Stimulated activated CD8-positive, alpha-beta memory T cell treated with anti-CD3 and anti-CD28 coated beads, Interleukin-7, amount 100 ng/mL, for 48 hours (primary cell): ENCODE data around the gene SLC6A18.
A peak's percentile ranks its signal among the peaks of the same experiment; 100 is the strongest.
"Not testable (repeated sequence)": the region's sequence is repeated elsewhere in the genome, so short reads cannot be mapped to it uniquely, and the experiment has no call there.

Experiments used
- DNase-seq, 2 donors: peaks; one replicate each; pipeline ENCODE4 v3.0.0-alpha.2; 2020; ENCODE audit warnings: low read depth in 1 of 2; ENCODE audit errors: extremely low read depth in 1 of 2

The SLC6A18 gene

GRCh38 chr5:1284336-1284970 lies 59.3 kb downstream of the SLC6A18 start:
- DNase-seq: not testable (repeated sequence)

DNA sequence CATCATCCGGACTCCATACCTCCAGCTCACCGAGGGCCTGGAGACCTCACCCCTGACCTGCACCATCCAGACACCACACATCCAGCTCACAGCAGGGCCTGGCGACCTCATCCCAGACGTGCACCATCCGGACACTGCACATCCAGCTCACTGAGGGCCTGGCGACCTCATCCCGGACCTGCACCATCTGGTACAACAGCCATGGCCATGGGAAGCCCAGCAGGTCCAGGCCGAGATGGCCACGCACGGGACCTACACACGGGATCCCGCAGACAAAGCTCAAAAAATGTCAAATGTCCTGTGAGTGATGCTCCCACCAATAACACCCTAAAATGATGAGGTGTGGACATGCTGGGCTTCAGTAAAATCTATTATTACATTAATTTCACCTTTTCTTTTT lies 60.0 kb downstream of the SLC6A18 start:
- DNase-seq: no peak

GRCh38 chr5:1285883-1286291 lies 60.7 kb downstream of the SLC6A18 start:
- DNase-seq: no peak

GRCh38 chr5:1288439-1289335 lies 63.5 kb downstream of the SLC6A18 start:
- no peak for DNase-seq

DNA sequence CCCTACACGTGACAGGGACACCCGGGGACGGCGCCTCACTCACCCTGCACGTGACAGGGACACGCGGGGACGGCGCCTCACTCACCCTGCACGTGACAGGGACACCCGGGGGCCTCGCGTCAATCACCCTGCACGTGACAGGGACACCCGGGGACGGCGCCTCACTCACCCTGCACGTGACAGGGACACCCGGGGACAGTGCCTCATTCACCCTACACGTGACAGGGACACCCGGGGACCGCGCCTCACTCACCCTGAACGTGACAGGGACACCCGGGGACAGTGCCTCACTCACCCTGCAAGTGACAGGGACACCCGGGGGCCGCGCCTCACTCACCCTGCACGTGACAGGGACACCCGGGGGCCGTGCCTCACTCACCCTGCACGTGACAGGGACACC lies 64.4 kb downstream of the SLC6A18 start:
- DNase-seq: not testable (repeated sequence)

DNA sequence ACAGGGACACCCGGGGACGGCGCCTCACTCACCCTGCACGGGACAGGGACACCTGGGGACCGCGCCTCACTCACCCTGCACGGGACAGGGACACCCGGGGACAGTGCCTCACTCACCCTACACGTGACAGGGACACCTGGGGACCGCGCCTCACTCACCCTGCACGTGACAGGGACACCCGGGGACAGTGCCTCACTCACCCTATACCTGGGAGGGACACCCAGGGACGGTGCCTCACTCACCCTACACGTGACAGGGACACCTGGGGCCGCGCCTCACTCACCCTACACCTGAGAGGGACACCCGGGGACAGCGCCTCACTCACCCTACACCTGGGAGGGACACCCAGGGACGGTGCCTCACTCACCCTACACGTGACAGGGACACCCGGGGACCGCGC lies 65.8 kb downstream of the SLC6A18 start:
- not testable (repeated sequence) for DNase-seq

DNA sequence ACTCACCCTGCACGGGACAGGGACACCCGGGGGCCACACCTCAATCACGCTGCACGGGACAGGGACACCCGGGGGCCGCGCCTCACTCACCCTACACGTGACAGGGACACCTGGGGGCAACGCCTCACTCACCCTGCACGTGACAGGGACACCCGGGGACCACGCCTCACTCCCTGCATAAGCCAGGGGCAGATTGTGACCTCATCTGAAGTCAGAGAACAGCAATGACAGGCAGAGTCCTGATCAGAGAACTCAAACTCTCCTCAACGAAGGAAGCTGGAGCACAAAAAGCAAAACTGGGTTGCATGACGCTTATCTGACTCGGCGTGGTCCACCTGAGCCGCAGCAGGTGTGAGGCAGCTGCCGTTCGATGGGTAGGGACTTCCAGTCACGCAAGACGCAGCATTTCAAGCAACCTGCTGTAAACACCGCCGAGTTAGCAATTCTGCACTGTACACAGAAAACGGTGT lies 66.5 kb downstream of the SLC6A18 start:
- DNase-seq: no peak

DNA sequence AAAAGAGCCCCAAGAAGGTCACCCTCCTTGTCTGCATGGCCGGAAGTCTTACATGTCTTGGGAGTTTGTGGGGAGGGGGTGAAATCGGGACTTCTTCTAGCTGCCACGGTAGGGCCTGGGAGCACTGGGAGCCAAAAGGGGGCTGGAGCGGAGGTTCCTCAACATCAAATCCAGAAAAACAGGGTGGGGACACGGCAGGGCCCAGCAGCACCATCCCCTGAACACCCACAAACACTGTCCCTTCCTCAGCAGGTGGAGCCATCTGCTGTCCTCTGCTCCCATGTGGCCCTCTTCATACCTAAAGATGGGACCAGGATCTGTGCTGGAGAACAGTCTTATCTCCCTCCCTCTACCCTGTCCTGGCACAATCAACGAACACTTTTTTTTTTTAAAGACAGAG lies 67.0 kb downstream of the SLC6A18 start:
- DNase-seq: no peak

GRCh38 chr5:1292846-1293415 lies 67.8 kb downstream of the SLC6A18 start:
- DNase-seq: no peak

- DNase-seq: no peak
Observed at GRCh38 chr5:1293416-1294205, 68.4 kb downstream of the SLC6A18 start.

- DNase-seq: no peak
Observed at GRCh38 chr5:1294206-1294834, 69.1 kb downstream of the SLC6A18 start.

DNA sequence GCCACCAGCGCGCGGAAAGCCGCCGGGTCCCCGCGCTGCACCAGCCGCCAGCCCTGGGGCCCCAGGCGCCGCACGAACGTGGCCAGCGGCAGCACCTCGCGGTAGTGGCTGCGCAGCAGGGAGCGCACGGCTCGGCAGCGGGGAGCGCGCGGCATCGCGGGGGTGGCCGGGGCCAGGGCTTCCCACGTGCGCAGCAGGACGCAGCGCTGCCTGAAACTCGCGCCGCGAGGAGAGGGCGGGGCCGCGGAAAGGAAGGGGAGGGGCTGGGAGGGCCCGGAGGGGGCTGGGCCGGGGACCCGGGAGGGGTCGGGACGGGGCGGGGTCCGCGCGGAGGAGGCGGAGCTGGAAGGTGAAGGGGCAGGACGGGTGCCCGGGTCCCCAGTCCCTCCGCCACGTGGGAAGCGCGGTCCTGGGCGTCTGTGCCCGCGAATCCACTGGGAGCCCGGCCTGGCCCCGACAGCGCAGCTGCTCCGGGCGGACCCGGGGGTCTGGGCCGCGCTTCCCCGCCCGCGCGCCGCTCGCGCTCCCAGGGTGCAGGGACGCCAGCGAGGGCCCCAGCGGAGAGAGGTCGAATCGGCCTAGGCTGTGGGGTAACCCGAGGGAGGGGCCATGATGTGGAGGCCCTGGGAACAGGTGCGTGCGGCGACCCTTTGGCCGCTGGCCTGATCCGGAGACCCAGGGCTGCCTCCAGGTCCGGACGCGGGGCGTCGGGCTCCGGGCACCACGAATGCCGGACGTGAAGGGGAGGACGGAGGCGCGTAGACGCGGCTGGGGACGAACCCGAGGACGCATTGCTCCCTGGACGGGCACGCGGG lies 69.9 kb downstream of the SLC6A18 start, which contains the start of gene TERT:
TSS of gene TERT (minus strand) at position 234 of the 815 bp plus-strand sequence. CDS start at position 155, 79 bp downstream.
- peak; percentile 39 to 63 for DNase-seq

DNA sequence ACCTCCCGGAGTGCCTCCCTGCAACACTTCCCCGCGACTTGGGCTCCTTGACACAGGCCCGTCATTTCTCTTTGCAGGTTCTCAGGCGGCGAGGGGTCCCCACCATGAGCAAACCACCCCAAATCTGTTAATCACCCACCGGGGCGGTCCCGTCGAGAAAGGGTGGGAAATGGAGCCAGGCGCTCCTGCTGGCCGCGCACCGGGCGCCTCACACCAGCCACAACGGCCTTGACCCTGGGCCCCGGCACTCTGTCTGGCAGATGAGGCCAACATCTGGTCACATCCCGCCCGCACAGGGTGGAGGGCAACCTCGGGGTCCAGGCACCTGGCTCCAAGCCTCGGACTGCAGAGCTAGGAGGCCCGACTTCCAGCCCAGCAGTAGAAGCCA lies 70.5 kb downstream of the SLC6A18 start:
- no peak for DNase-seq
